ENCODE data around the gene SYNGR2. TPM values are rescaled to one million over a fixed set of nuclear protein-coding genes. Genes with fewer than 3 reads are reported as not detected.

The SYNGR2 gene
- total and polyA plus RNA-seq, 12 donors = 92.8 to 200 (median 116) TPM

- H3K27ac ChIP-seq = peak overlapping the region in 9 of 10 donors; percentile 5 to 98 (median 96)
- H3K4me1 ChIP-seq = peaks cover 21 to 95% (median 65%) of the 10 kb centered on the region in 9 donors
- peak overlapping the region in 2 of 10 donors; percentile 32 to 97 for H3K4me3 ChIP-seq
- 37 to 60% methylated on average over 5 of the region's 5 CpGs for WGBS, 2 donors
- DNase-seq (no peak), ATAC-seq (no peak)
- H3K9me3 ChIP-seq = no peaks in the 10 kb centered on the region
- H3K27me3 ChIP-seq = peaks cover 0 to 3% (median 0%) of the 10 kb centered on the region in 7 donors
- intact Hi-C loops (cut with DNase I) = no loop called here
- H3K36me3 ChIP-seq = peaks cover 0 to 36% (median 0%) of the 10 kb centered on the region in 9 donors
- no peak for TF ChIP-seq CTCF (IDR thresholded peaks at IDR 0.05)
These were observed 38.3 kb upstream of the SYNGR2 start for GRCh38 chr17:78130090-78130436.

GRCh38 chr17:78130437-78131101 lies 37.8 kb upstream of the SYNGR2 start, which contains the start of gene TMC8:
TSS of gene TMC8 (plus strand) at chr17:78130771. CDS start at chr17:78131589, 818 bp downstream.
- WGBS, 2 donors = 72 to 74% methylated on average over 10 of the region's 10 CpGs
- H3K27me3 ChIP-seq = peaks cover 0 to 3% (median 0%) of the 10 kb centered on the region in 7 donors
- intact Hi-C loops (cut with DNase I) = no loop called here
- peaks cover 16 to 90% (median 60%) of the 10 kb centered on the region in 9 donors for H3K4me1 ChIP-seq
- H3K36me3 ChIP-seq = peaks cover 0 to 36% (median 0%) of the 10 kb centered on the region in 9 donors
- no peaks in the 10 kb centered on the region for H3K9me3 ChIP-seq
- DNase-seq (peak in 1 of 2 donors; percentile 33), ATAC-seq (no peak)
- no peak for TF ChIP-seq CTCF (IDR thresholded peaks at IDR 0.05)
- peak within 1 kb of the TSS in 7 of 10 donors; percentile 16 to 97 (median 33) for H3K4me3 ChIP-seq
- H3K27ac ChIP-seq = peak within 1 kb of the TSS in 9 of 10 donors; percentile 5 to 98 (median 96)

GRCh38 chr17:78131172-78132083 lies 37.0 kb upstream of the SYNGR2 start:
- no peak for ATAC-seq

More at GRCh38 chr17:78131172-78132083, 37.0 kb upstream of the SYNGR2 start:
- Histone ChIP-seq H3K27ac (peak overlapping the region in 5 of 10 donors; percentile 96 to 98 (median 96)), H3K27me3 (peaks cover 0 to 3% (median 0%) of the 10 kb centered on the region in 7 donors), H3K4me1 (peaks cover 8 to 81% (median 52%) of the 10 kb centered on the region in 9 donors), H3K36me3 (peaks cover 0 to 36% (median 0%) of the 10 kb centered on the region in 9 donors), H3K4me3 (peak overlapping the region in 7 of 10 donors; percentile 16 to 97 (median 33)), H3K9me3 (no peaks in the 10 kb centered on the region)
- TF ChIP-seq CTCF (IDR thresholded peaks at IDR 0.05) = no peak
- DNase-seq = peak in 1 of 2 donors; percentile 19
- 29 to 36% methylated on average over 66 to 74 of the region's 74 CpGs for WGBS, 2 donors
- intact Hi-C loops (cut with DNase I) = no loop called here
